Large intestine (tissue), 3 donors: ENCODE measurements around the gene NAXE. TPM values are rescaled to one million over a fixed set of nuclear protein-coding genes. Genes with fewer than 3 reads are reported as not detected.
"Not testable (repeated sequence)": the region's sequence is repeated elsewhere in the genome, so short reads cannot be mapped to it uniquely, and the experiment has no call there.

Experiments
- DNase-seq, 2 donors: peaks; one replicate each; pipeline versions ENCODE4 v3.0.0 to v3.0.0-alpha.2; 2013
- H3K27ac ChIP-seq: one replicate; pipeline ENCODE4 v1.5.1; 2013; ENCODE audit warnings: low read length
- H3K27me3 ChIP-seq: 2 replicates; pipeline ENCODE4 v1.6.1; 2013; ENCODE audit warnings: low read length; ENCODE audit not compliant: control insufficient read depth, insufficient read depth
- H3K36me3 ChIP-seq: 2 replicates; pipeline ENCODE4 v1.6.1; 2013; ENCODE audit warnings: low read length; ENCODE audit not compliant: control insufficient read depth, insufficient read depth
- H3K4me1 ChIP-seq: one replicate; pipeline ENCODE4 v1.6.1; 2013; ENCODE audit warnings: low read length; ENCODE audit not compliant: control insufficient read depth, insufficient read depth
- H3K4me3 ChIP-seq: one replicate; pipeline ENCODE4 v1.5.1; 2013; ENCODE audit warnings: low read length
- H3K9me3 ChIP-seq: one replicate; pipeline ENCODE4 v1.6.1; 2013; ENCODE audit warnings: mild to moderate bottlenecking, low read depth, low read length, moderate library complexity; ENCODE audit not compliant: control insufficient read depth
- WGBS: methylation state at CpG from one replicate; pipeline ENCODE4 v1.1.5; 2013; ENCODE audit warnings: low lambda C conversion rate; ENCODE audit not compliant: insufficient coverage; 5-methylcytosine and 5-hydroxymethylcytosine counted together
- polyA plus RNA-seq: library from polyadenylated mRNA; unstranded; fragments of 120-200 nt; gene quantifications from one replicate; pipeline ENCODE4 v1.2.1, GENCODE V29; 2013

NAXE gene
- polyA plus RNA-seq, 1 donor, result 66.9 TPM

DNA sequence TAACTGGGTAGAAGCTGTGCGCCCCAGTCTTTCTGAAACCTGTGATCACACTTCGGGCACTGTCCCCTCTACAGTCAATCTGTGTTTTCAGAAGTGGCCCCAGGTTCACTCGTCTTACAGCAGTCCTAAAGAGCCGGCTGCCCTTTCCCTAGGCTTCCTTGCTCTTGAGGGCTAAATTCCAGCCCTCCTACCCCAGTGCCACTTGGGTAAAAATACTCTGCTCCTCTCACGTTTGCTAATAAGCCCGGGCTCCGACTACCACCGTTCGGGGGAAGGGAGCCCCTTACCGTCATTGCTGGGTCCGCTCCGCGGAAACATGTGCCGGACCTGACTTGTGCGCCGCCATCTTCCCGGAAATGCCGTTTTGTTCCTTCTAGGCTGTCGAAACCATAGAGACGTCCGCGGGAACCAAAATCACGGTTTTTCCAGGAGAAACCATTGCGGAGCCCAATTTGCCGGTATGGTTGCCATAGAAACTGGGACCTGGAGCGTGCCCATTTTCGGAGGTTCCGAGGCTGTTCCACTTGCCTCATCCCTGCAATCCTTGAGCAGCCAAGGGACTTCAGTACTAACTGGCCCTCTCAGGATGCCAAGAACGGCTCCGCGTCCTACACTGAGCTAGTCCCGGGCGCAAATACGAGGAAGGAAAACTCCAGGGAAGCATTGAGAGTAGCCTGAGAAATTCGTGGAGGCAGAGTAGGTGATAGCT is 9.7 kb downstream of the NAXE start, which contains the start of gene GPATCH4:
TSS of gene GPATCH4 (minus strand) at position 358 of the 709 bp plus-strand sequence.
- WGBS, result no CpG with 5 or more reads among the region's 35 CpGs
- Histone ChIP-seq H3K9me3 (no peaks in the 10 kb centered on the region), H3K4me1 (peaks cover 6% of the 10 kb centered on the region), H3K36me3 (peaks cover 25% of the 10 kb centered on the region), H3K27ac (peak within 1 kb of the TSS; percentile 64), H3K4me3 (peak within 1 kb of the TSS; percentile 89), H3K27me3 (no peaks in the 10 kb centered on the region)
- DNase-seq, result peak; percentile 56 to 84

DNA sequence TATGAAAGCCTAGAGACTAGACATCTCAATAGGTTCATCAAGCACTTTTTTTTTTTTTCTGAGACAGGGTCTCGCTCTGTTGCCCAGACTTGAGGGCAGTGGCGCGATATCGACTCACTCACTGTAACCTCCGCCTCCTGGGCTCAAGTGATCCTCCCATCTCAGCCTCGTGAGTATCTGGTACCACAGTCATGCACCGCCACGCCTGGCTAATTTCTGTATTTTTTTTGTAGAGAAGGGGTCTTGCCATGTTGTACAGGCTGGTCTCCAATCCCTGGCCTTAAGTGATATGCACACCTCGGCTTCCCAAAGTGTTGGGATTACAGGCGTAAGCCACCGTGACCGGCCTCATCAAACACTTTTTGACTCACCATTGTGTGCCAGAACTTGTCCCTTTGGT is 10.3 kb downstream of the NAXE start:
- WGBS, result no CpG with 5 or more reads among the region's 12 CpGs
- peak overlapping the region; percentile 89 for H3K4me3 ChIP-seq
- no peaks in the 10 kb centered on the region for H3K9me3 ChIP-seq
- H3K36me3 ChIP-seq, result peaks cover 18% of the 10 kb centered on the region
- H3K27me3 ChIP-seq, result no peaks in the 10 kb centered on the region
- H3K4me1 ChIP-seq, result peaks cover 6% of the 10 kb centered on the region
- no peak for DNase-seq
- H3K27ac ChIP-seq, result peak overlapping the region; percentile 64

DNA sequence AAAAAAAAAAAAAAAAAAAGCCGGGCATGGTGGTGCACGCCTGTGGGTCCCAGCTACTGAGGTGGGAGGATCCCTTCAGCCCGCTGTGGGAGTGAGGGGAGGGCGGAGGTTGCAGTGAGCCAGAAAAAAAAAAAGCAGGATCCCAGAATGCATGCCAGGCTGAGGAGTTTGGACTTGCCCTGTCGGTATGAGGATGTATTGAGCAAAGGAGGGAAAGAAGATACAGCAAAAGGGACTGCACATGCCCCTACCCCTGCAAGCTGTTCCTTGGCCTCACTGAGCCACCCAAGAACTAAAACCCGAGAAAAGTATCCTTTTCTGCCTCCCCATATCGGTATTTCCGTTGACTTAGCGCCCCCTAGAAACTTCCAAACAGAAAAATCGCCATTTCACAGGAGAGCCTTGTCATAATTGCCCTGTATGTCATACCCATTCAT is 11.0 kb downstream of the NAXE start:
- WGBS, result 20% methylated on average over 1 of the region's 10 CpGs
- DNase-seq, result no peak

DNA sequence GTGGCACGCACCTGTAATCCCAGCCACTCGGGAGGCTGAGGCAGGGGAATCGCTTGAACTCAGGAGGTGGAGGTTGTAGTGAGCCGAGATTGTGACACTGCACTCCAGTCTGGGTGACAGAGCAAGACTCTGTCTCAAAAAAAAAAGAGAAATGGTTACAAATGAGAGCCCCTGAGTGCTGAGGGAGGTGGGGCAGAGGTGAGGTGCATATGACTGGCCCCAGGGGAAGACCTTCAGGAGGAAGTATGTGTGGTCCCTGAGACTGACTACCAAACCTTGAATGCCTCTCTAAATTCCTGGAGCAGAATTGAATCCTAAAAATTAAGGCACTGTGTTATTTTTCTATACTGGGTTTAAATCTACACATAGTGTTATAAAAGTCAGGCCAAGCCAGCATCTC is 15.8 kb downstream of the NAXE start:
- not testable (repeated sequence) for DNase-seq, H3K4me1 ChIP-seq, H3K9me3 ChIP-seq, H3K4me3 ChIP-seq, H3K27ac ChIP-seq, H3K36me3 ChIP-seq, H3K27me3 ChIP-seq
- WGBS, result no CpG with 5 or more reads among the region's 4 CpGs

More for the DNA sequence above, 11.0 kb downstream of the NAXE start:
- Histone ChIP-seq H3K4me3 (no peak overlapping the region), H3K27me3 (no peaks in the 10 kb centered on the region), H3K9me3 (no peaks in the 10 kb centered on the region), H3K27ac (no peak overlapping the region), H3K36me3 (peaks cover 13% of the 10 kb centered on the region), H3K4me1 (peaks cover 6% of the 10 kb centered on the region)

DNA sequence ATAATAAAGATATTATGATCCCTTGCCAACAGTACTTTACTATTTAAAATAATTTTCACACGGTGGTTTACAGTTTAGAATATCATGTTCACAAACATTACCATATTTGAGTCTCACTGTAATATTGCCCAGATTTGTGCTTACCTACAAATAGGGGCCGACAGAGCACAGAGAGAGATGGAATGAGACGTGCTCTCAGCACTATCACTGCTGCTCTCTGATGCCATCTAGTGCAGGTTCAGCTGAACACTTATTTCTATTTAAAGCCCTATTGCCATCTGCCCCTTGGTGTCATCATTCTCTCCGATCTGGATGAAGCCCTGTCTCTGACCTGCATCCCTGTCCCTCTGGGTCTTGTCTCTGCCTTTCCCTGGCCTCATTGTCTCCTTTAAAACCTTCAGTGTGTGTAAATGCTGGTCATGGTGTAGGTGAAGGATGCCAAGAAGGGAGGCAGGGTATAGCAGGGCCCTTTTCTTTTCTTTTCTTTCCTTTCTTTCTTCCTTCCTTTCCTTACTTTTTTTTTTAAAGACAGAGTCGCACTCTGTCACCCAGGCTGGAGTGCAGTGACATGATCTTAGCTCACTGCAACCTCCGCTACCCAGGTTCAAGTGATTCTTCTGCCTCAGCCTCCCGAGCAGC is 16.6 kb downstream of the NAXE start:
- H3K4me3 ChIP-seq, result no peak overlapping the region
- DNase-seq, result peak; percentile 60
- no peak overlapping the region for H3K27ac ChIP-seq
- H3K27me3 ChIP-seq, result no peaks in the 10 kb centered on the region
- H3K4me1 ChIP-seq, result peaks cover 6% of the 10 kb centered on the region
- H3K9me3 ChIP-seq, result no peaks in the 10 kb centered on the region
- H3K36me3 ChIP-seq, result no peaks in the 10 kb centered on the region
- WGBS, result 19% methylated on average over 2 of the region's 7 CpGs

DNA sequence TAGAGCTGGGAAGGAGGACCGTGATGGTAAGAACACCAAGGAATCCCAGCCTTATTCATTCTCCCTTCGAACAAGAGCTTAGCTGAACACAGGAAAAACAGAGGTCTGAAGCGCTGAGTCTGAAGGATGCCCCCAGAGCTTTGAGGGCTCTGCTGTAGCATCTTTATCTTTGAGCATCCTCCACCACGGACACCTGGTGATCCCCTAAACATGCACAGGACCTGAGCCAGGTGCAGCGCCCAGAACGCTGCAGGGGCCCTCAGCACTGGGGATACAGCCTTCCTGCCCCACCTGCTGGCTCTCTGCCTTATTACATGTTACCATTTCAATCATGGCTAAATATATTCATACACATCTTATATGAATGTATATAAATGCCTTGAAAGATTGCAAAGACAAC is 17.4 kb downstream of the NAXE start:
- H3K36me3 ChIP-seq, result no peaks in the 10 kb centered on the region
- H3K9me3 ChIP-seq, result no peaks in the 10 kb centered on the region
- H3K27me3 ChIP-seq, result no peaks in the 10 kb centered on the region
- no peak overlapping the region for H3K27ac ChIP-seq
- H3K4me3 ChIP-seq, result no peak overlapping the region
- no CpG with 5 or more reads among the region's 6 CpGs for WGBS
- DNase-seq, result peak; percentile 31 to 35
- H3K4me1 ChIP-seq, result peaks cover 6% of the 10 kb centered on the region

DNA sequence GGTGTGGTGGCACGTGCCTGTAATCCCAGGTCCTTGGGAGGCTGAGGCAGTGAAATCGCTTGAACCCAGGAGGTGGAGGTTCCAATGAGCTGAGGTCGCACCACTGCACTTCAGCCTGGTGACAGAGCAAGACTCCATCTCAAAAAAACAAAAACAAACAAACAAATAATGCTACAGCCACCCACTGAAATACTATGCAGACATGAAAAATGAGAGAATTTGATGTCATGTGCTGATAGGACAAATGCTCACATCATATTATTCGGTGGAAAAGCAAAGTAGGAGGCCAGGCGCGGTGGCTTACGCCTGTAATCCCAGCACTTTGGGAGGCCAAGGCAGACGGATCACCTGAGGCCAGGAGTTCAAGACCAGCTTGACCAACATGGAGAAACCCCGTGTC is 18.5 kb downstream of the NAXE start:
- DNase-seq, H3K4me1 ChIP-seq, H3K36me3 ChIP-seq, H3K9me3 ChIP-seq, H3K4me3 ChIP-seq, H3K27ac ChIP-seq, H3K27me3 ChIP-seq: not testable (repeated sequence)
- no CpG with 5 or more reads among the region's 9 CpGs for WGBS

DNA sequence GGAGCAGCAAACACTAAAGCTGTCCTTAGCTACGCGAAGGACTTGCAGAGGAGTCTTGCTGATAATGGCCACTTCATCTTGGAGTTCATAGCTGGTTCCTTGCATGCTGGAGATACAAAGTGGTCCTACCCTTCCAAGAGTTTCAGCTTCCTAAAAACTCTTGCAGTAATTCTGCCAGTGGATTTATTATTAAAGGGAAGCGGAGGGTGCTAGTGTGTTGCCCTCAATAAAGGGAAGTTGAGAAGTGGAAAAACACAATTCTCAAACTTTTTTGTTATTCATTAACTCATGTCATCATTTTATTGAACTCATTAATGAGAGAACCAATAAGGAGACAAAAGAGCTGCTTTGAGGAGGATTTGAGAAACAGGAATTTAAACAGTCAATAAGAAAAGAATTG is 21.1 kb downstream of the NAXE start:
- 20% methylated on average over 1 of the region's 3 CpGs for WGBS
- Histone ChIP-seq H3K27ac (no peak overlapping the region), H3K27me3 (no peaks in the 10 kb centered on the region), H3K4me3 (no peak overlapping the region), H3K9me3 (no peaks in the 10 kb centered on the region), H3K4me1 (peaks cover 13% of the 10 kb centered on the region), H3K36me3 (no peaks in the 10 kb centered on the region)
- peak in 1 of 2 donors; percentile 60 for DNase-seq

DNA sequence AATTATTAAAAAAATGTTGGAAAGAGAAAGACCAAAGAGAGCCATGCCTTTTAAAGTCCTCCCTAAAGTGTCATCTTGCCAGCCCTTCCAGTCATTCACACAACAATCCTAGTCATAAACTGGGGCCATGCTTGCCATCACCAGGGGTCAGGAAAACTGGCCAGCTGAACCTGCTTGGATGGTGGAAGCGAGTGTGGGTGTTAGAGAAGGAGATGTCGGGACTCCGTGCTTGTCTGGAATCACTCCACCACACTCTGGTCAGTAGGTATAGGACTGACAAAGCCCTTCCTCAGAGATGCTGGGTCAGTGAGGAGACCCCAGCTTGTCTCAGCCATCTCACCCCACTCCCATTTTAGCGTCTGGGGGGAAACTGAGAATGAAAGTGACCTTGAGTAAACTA is 24.4 kb downstream of the NAXE start:
- H3K36me3 ChIP-seq, result no peaks in the 10 kb centered on the region
- WGBS, result no CpG with 5 or more reads among the region's 4 CpGs
- no peaks in the 10 kb centered on the region for H3K9me3 ChIP-seq
- H3K4me1 ChIP-seq, result peaks cover 13% of the 10 kb centered on the region
- H3K4me3 ChIP-seq, result no peak overlapping the region
- DNase-seq, result no peak
- peaks cover 19% of the 10 kb centered on the region for H3K27me3 ChIP-seq
- H3K27ac ChIP-seq, result no peak overlapping the region

DNA sequence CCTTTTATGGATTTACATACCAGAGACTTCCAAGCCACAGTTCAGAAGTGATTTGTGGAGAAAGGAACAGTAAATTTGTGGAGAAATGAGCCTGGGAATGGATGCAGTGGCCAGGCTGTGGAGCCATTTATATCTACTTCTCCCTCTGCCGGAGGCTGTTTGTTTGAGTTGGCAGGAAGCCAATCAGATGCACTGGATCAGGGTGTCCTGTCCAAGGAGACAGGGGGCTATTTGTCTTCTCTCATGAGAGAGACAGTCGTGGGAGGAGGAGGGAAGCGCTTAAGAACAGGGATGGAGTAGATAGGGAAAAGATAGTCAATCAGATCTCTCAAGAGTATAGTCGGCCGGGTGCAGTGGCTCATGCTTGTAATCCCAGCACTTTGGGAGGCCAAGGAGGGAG is 24.9 kb downstream of the NAXE start:
- H3K27ac ChIP-seq, result no peak overlapping the region
- peaks cover 22% of the 10 kb centered on the region for H3K27me3 ChIP-seq
- no CpG with 5 or more reads among the region's 5 CpGs for WGBS
- DNase-seq, result peak in 1 of 2 donors; percentile 61
- peaks cover 13% of the 10 kb centered on the region for H3K4me1 ChIP-seq
- no peaks in the 10 kb centered on the region for H3K36me3 ChIP-seq
- H3K9me3 ChIP-seq, result no peaks in the 10 kb centered on the region
- H3K4me3 ChIP-seq, result no peak overlapping the region
